WTC11 (cell line): Measurements from ENCODE around the gene MPZ. TPM values are rescaled to one million over a fixed set of nuclear protein-coding genes. Genes with fewer than 3 reads are reported as not detected.
"Not testable (repeated sequence)": the region's sequence is repeated elsewhere in the genome, so short reads cannot be mapped to it uniquely, and the experiment has no call there.

Source experiments
- ATAC-seq: fragments of 200-7000 bp; cut with Tn5 transposase; 2 replicates; pipeline ENCODE4 v1.10.0; 2021; ENCODE audit warnings: mild to moderate bottlenecking, moderate library complexity
- CTCF ChIA-PET: fragments of 300-600 bp; sonication (Branson Sonifier 250); formaldehyde crosslinking; loops from one replicate; lab custom pipeline; 2021; ENCODE audit warnings: antibody characterized with exemption; lab: Charles Lee
- POLR2A ChIA-PET: fragments of 350-600 bp; sonication (Branson Sonifier 250); formaldehyde crosslinking; loops from one replicate; lab custom pipeline; 2021; ENCODE audit warnings: antibody characterized with exemption; lab: Charles Lee
- DNase-seq: peaks from one replicate; pipeline ENCODE4 v3.0.0; 2021; ENCODE audit warnings: low spot score
- H3K27ac Mint-ChIP-seq: 2 replicates; pipeline ENCODE4 v1.8.0; 2021; ENCODE audit warnings: mixed read lengths
- H3K27me3 Mint-ChIP-seq: 2 replicates; pipeline ENCODE4 v1.8.0; 2021; ENCODE audit warnings: low read depth, mild to moderate bottlenecking, moderate library complexity, mixed read lengths
- H3K36me3 Mint-ChIP-seq: 2 replicates; pipeline ENCODE4 v1.8.0; 2021; ENCODE audit warnings: mixed read lengths
- H3K4me1 Mint-ChIP-seq: 2 replicates; pipeline ENCODE4 v1.8.0; 2022; ENCODE audit warnings: mixed read lengths
- H3K4me3 Mint-ChIP-seq: 2 replicates; pipeline ENCODE4 v1.8.0; 2021; ENCODE audit warnings: mild to moderate bottlenecking, moderate library complexity, mixed read lengths
- H3K9me3 Mint-ChIP-seq: 2 replicates; pipeline ENCODE4 v1.8.0; 2021; ENCODE audit warnings: mixed read lengths
- CBFB ChIP-seq: sonication (generic); formaldehyde crosslinking; IDR thresholded peaks from 2 replicates; pipeline ENCODE4 v1.8.1; 2022; ENCODE audit warnings: mild to moderate bottlenecking, low read depth, missing genetic modification reagents
- CREM ChIP-seq: sonication (generic); formaldehyde crosslinking; IDR thresholded peaks from 2 replicates; pipeline ENCODE4 v1.8.1; 2022; ENCODE audit warnings: mild to moderate bottlenecking, missing genetic modification reagents, moderate library complexity
- CTCF ChIP-seq: fragments of 200-600 bp; IDR thresholded peaks from 2 replicates; pipeline ENCODE4 v1.8.0; 2022; ENCODE audit warnings: antibody characterized with exemption
- E2F1 ChIP-seq: sonication (generic); formaldehyde crosslinking; IDR thresholded peaks from 2 replicates; pipeline ENCODE4 v1.8.0; 2022; ENCODE audit warnings: mild to moderate bottlenecking, missing genetic modification reagents
- ELF4 ChIP-seq: sonication (generic); formaldehyde crosslinking; IDR thresholded peaks from 2 replicates; pipeline ENCODE4 v1.8.1; 2022; ENCODE audit warnings: low read depth, mild to moderate bottlenecking, moderate library complexity, missing genetic modification reagents
- ETV6 ChIP-seq: sonication (generic); formaldehyde crosslinking; IDR thresholded peaks from 2 replicates; pipeline ENCODE4 v1.8.1; 2022; ENCODE audit warnings: mild to moderate bottlenecking, missing genetic modification reagents
- FOXP1 ChIP-seq: sonication (generic); formaldehyde crosslinking; IDR thresholded peaks from 2 replicates; pipeline ENCODE4 v1.8.0; 2022; ENCODE audit warnings: missing genetic modification reagents, mild to moderate bottlenecking, moderate library complexity, borderline replicate concordance
- GABPB1 ChIP-seq: sonication (generic); formaldehyde crosslinking; IDR thresholded peaks from 2 replicates; pipeline ENCODE4 v1.8.1; 2023; ENCODE audit warnings: mild to moderate bottlenecking, missing genetic modification reagents
- GRHL2 ChIP-seq: fragments of 250-450 bp; sonication (Bioruptor Pico); IDR thresholded peaks from 2 replicates; pipeline ENCODE4 v1.8.0; 2022; ENCODE audit warnings: mild to moderate bottlenecking, moderate library complexity; ENCODE audit not compliant: insufficient replicate concordance, severe bottlenecking
- GTF2I ChIP-seq: fragments of 250-450 bp; sonication (Bioruptor Pico); conservative IDR thresholded peaks from 2 replicates; pipeline ENCODE4 v1.4.0; 2021; ENCODE audit warnings: mild to moderate bottlenecking
- HMGXB4 ChIP-seq: sonication (generic); formaldehyde crosslinking; IDR thresholded peaks from 2 replicates; pipeline ENCODE4 v1.8.1; 2023; ENCODE audit warnings: mild to moderate bottlenecking, moderate library complexity, missing genetic modification reagents
- MAX ChIP-seq: sonication (generic); formaldehyde crosslinking; IDR thresholded peaks from 2 replicates; pipeline ENCODE4 v1.8.0; 2022; ENCODE audit warnings: mild to moderate bottlenecking, missing genetic modification reagents
- NR3C1 ChIP-seq: sonication (generic); formaldehyde crosslinking; conservative IDR thresholded peaks from 2 replicates; pipeline ENCODE4 v1.8.1; 2023; ENCODE audit warnings: low read depth, mild to moderate bottlenecking, missing genetic modification reagents
- RORB ChIP-seq: fragments of 250-450 bp; sonication (Bioruptor Pico); IDR thresholded peaks from 2 replicates; pipeline ENCODE4 v1.9.0; 2021; ENCODE audit warnings: mild to moderate bottlenecking
- SMAD4 ChIP-seq: sonication (generic); formaldehyde crosslinking; IDR thresholded peaks from 2 replicates; pipeline ENCODE4 v1.8.0; 2022; ENCODE audit warnings: mild to moderate bottlenecking, missing genetic modification reagents
- SOX15 ChIP-seq: fragments of 250-450 bp; sonication (Bioruptor Pico); IDR thresholded peaks from 2 replicates; pipeline ENCODE4 v1.9.0; 2021; ENCODE audit warnings: mild to moderate bottlenecking
- SP1 ChIP-seq: sonication (generic); formaldehyde crosslinking; conservative IDR thresholded peaks from 2 replicates; pipeline ENCODE4 v1.8.1; 2022; ENCODE audit warnings: missing genetic modification reagents
- TP53 ChIP-seq: sonication (generic); formaldehyde crosslinking; IDR thresholded peaks from 2 replicates; pipeline ENCODE4 v1.8.1; 2023; ENCODE audit warnings: mild to moderate bottlenecking, missing genetic modification reagents
- USF1 ChIP-seq: sonication (generic); formaldehyde crosslinking; IDR thresholded peaks from 2 replicates; pipeline ENCODE4 v1.8.0; 2022; ENCODE audit warnings: mild to moderate bottlenecking, missing genetic modification reagents
- USF2 ChIP-seq: sonication (generic); formaldehyde crosslinking; IDR thresholded peaks from 2 replicates; pipeline ENCODE4 v1.8.1; 2023; ENCODE audit warnings: mild to moderate bottlenecking, missing genetic modification reagents, moderate library complexity
- ZNF263 ChIP-seq: sonication (generic); formaldehyde crosslinking; IDR thresholded peaks from 2 replicates; pipeline ENCODE4 v1.8.1; 2022; ENCODE audit warnings: low read depth, mild to moderate bottlenecking, moderate library complexity, missing genetic modification reagents
- total RNA-seq: library from RNA; stranded (reverse); gene quantifications from 3 replicates; pipeline ENCODE4 v1.2.3, GENCODE V29; 2021

MPZ gene
- total RNA-seq, 1 experiment from 2014 or later: 5.2 TPM

GRCh38 chr1:161324020-161324419, 14.3 kb upstream of the MPZ start (continued):
- TF ChIP-seq HMGXB4 (CRISPR knock-in tag): no peak
- no peak for TF ChIP-seq FOXP1 (CRISPR knock-in tag)
- no peak for TF ChIP-seq CBFB (CRISPR knock-in tag)
- no peak for TF ChIP-seq E2F1 (CRISPR knock-in tag)
- no peak for TF ChIP-seq CTCF
- no peak for TF ChIP-seq NR3C1
- TF ChIP-seq GRHL2 (CRISPR knock-in tag): no peak
- no peak for TF ChIP-seq ELF4
- no peak for TF ChIP-seq SOX15 (CRISPR knock-in tag)
- no peak for TF ChIP-seq GTF2I (CRISPR knock-in tag)
- no peak for TF ChIP-seq SP1 (CRISPR knock-in tag)

- H3K27me3 Mint-ChIP-seq, DNase-seq, POLR2A ChIA-PET, H3K9me3 Mint-ChIP-seq, H3K36me3 Mint-ChIP-seq, ATAC-seq: not testable (repeated sequence)
- peaks cover 29% of the 10 kb centered on the region for H3K4me1 Mint-ChIP-seq
- CTCF ChIA-PET: interaction anchor here (1.6 kb wide), 1 partner anchor 10 kb away, joined by 6 read pairs; no protein-coding TSS in a partner anchor
- peak overlapping the region; percentile 62; the same call in 1 of the 2 replicates for H3K27ac Mint-ChIP-seq
- peak overlapping the region; percentile 99 for H3K4me3 Mint-ChIP-seq
These were observed 6.3 kb upstream of the MPZ start for GRCh38 chr1:161315841-161316674.

GRCh38 chr1:161314201-161314981, 4.6 kb upstream of the MPZ start, which contains the start of gene SDHC:
SDHC (plus strand) TSS chr1:161314381; CDS start chr1:161314406, 25 bp downstream.
- H3K9me3 Mint-ChIP-seq: no peaks in the 10 kb centered on the region
- ATAC-seq: peak; percentile 91
- peak within 1 kb of the TSS; percentile 99 for H3K27ac Mint-ChIP-seq
- CTCF ChIA-PET: interaction anchor here (0.5 to 1.9 kb wide), 8 partner anchors 9 to 89 kb away, joined by 3 to 17 read pairs (median 4); partner anchors contain the start of gene TOMM40L
- H3K4me1 Mint-ChIP-seq: peaks cover 29% of the 10 kb centered on the region
- H3K36me3 Mint-ChIP-seq: no peaks in the 10 kb centered on the region
- peak within 1 kb of the TSS; percentile 99 for H3K4me3 Mint-ChIP-seq
- POLR2A ChIA-PET: interaction anchor here (0.9 to 1.5 kb wide), 5 partner anchors 9 to 197 kb away, joined by 3 to 12 read pairs (median 4); partner anchors contain the start of genes B4GALT3, NIT1, PCP4L1 and PFDN2
- H3K27me3 Mint-ChIP-seq: no peaks in the 10 kb centered on the region; the same call in 1 of the 2 replicates
- peak; percentile 91 for DNase-seq
- TF ChIP-seq ZNF263 (CRISPR knock-in tag) (no peak), SOX15 (CRISPR knock-in tag) (no peak), ETV6 (CRISPR knock-in tag) (peak; percentile 67; the same call in 1 of the 2 replicates), CREM (CRISPR knock-in tag) (peak; percentile 94), RORB (CRISPR knock-in tag) (no peak), GRHL2 (CRISPR knock-in tag) (no peak), CTCF (no peak), ELF4 (no peak), TP53 (CRISPR knock-in tag) (no peak), SMAD4 (CRISPR knock-in tag) (no peak), USF1 (peak; percentile 93), MAX (CRISPR knock-in tag) (peak; percentile 59; the same call in 1 of the 2 replicates), GABPB1 (peak; percentile 55; the same call in 1 of the 2 replicates), USF2 (peak; percentile 93)
